Spleen (tissue), 11 donors: ENCODE results near the gene IFI27L2. TPM values are rescaled to one million over a fixed set of nuclear protein-coding genes. Genes with fewer than 3 reads are reported as not detected.

ENCODE experiments used
- DNase-seq: peaks from one replicate; pipeline ENCODE4 v3.0.0-alpha.2; 2020
- H3K27ac ChIP-seq, 8 donors: fragments of 200-600 bp; sonication (generic) in 7 of 8; 1 replicate in 4 of 8; 2 replicates in 4 of 8; pipeline versions ENCODE4 v1.5.0 to v1.8.0; 2016 to 2021; ENCODE audit warnings: inconsistent platforms in 4 of 8, mild to moderate bottlenecking in 4 of 8, moderate library complexity in 1 of 8
- H3K27me3 ChIP-seq, 7 donors: fragments of 200-600 bp; sonication (generic) in 6 of 7; replicated peaks in 1 of 7; 1 replicate in 4 of 7; 2 replicates in 3 of 7; pipeline versions ENCODE4 v1.5.0 to v1.8.0; 2016 to 2021; ENCODE audit warnings: inconsistent platforms in 3 of 7, mild to moderate bottlenecking in 1 of 7
- H3K36me3 ChIP-seq, 6 donors: fragments of 200-600 bp; sonication (generic) in 5 of 6; 1 replicate in 4 of 6; 2 replicates in 2 of 6; pipeline versions ENCODE4 v1.5.0 to v1.8.0; 2016 to 2021; ENCODE audit warnings: inconsistent platforms in 2 of 6
- H3K4me1 ChIP-seq, 6 donors: fragments of 200-600 bp; sonication (generic) in 5 of 6; 1 replicate in 3 of 6; 2 replicates in 3 of 6; pipeline versions ENCODE4 v1.5.0 to v1.8.0; 2016 to 2021; ENCODE audit warnings: inconsistent platforms in 3 of 6
- H3K4me3 ChIP-seq, 8 donors: fragments of 200-600 bp; sonication (generic) in 7 of 8; 1 replicate in 4 of 8; 2 replicates in 4 of 8; pipeline versions ENCODE4 v1.5.0 to v1.8.0; 2016 to 2021; ENCODE audit warnings: inconsistent platforms in 4 of 8, mild to moderate bottlenecking in 4 of 8, moderate library complexity in 2 of 8
- H3K9me3 ChIP-seq, 8 donors: fragments of 200-600 bp; sonication (generic) in 7 of 8; 1 replicate in 4 of 8; 2 replicates in 4 of 8; pipeline versions ENCODE4 v1.5.0 to v1.8.0; 2016 to 2021; ENCODE audit warnings: inconsistent platforms in 4 of 8
- CTCF ChIP-seq, 11 experiments: fragments of 200-600 bp in 7 of 11; fragments of 450-650 bp in 4 of 11; sonication (generic) in 4 of 11; IDR thresholded peaks in 8 of 11; conservative IDR thresholded peaks in 3 of 11; 1 replicate in 7 of 11; 2 replicates in 4 of 11; pipeline versions ENCODE4 v1.4.0 to v1.8.0; 2016 to 2021; ENCODE audit warnings: antibody characterized with exemption in 11 of 11, inconsistent platforms in 4 of 11, mild to moderate bottlenecking in 1 of 11
- POLR2A ChIP-seq, 3 donors: fragments of 450-650 bp; IDR thresholded peaks; one replicate each; pipeline ENCODE4 v1.5.1; 2017; ENCODE audit warnings: antibody characterized with exemption in 3 of 3, mild to moderate bottlenecking in 1 of 3
- POLR2AphosphoS5 ChIP-seq, 3 donors: sonication (generic); formaldehyde crosslinking; IDR thresholded peaks; one replicate each; pipeline ENCODE4 v1.5.1; 2017; ENCODE audit warnings: antibody characterized with exemption in 3 of 3
- WGBS, 5 donors: extraction: QIAGEN DNeasy Blood & Tissue Kit in 3 of 5; methylation state at CpG; one replicate each; pipeline versions ENCODE4 v1.1.5 to v1.1.7; 2013 to 2018; 5-methylcytosine and 5-hydroxymethylcytosine counted together
- intact Hi-C: fragments of 100-400 bp; cut with DNase I; formaldehyde crosslinking; loops from one replicate; pipeline ENCODE4 v1.15.0; 2023; ENCODE audit warnings: low total_unique reads
- polyA plus RNA-seq, 3 donors: library from polyadenylated mRNA; stranded (reverse); fragments of 200-250 nt; gene quantifications; one replicate each; pipeline ENCODE4 v1.2.1, GENCODE V29; 2013
- total RNA-seq, 7 donors: library from RNA; depleted of rRNA in 3 of 7; stranded (reverse); fragments of >200 nt in 3 of 7; fragmentation: NEBNext Ultra II Directional in 4 of 7; extraction: Animal tissue kit (Norgen Biotek cat#: 25700) in 4 of 7; gene quantifications; one replicate each; pipeline versions ENCODE4 v1.1.0 to v1.2.1, GENCODE V29; 2016 to 2021
- donor health status: healthy with polysubstance abuse.
- donor health status: DM: no; HTN: no; CAD: no; lungs with moderate emphysema.
- donor health status: DM: no; HTN: no; CAD: no.
- donor health status: Bipolar disorder and iron deficiency.
- donor health status: healthy.
- donor health status: DM: no; HTN: no; CAD: no.
- donor health status: DM: yes; HTN: yes; CAD: no.

IFI27L2 gene
- total and polyA plus RNA-seq, 10 donors = 40.6 to 137 (median 75.5) TPM

- no peak for DNase-seq
- 55 to 91% (median 73%) methylated on average over 5 of the region's 5 CpGs for WGBS, 5 donors
- Histone ChIP-seq H3K9me3 (peaks cover 0 to 3% (median 1%) of the 10 kb centered on the region in 8 donors), H3K4me1 (peaks cover 0 to 51% (median 27%) of the 10 kb centered on the region in 6 donors), H3K4me3 (peak overlapping the region in 6 of 8 donors; percentile 7 to 69 (median 46)), H3K27ac (peak overlapping the region; percentile 55 to 96 (median 90)), H3K36me3 (peaks cover 0 to 15% (median 0%) of the 10 kb centered on the region in 6 donors), H3K27me3 (peaks cover 0 to 16% (median 0%) of the 10 kb centered on the region in 7 donors)
- intact Hi-C loops = no loop called here
- TF ChIP-seq CTCF (IDR thresholded peaks at IDR 0.05 in 8 of 11, conservative IDR thresholded peaks at IDR 0.05 in 3 of 11) (no peak), POLR2AphosphoS5 (IDR thresholded peaks at IDR 0.05) (no peak), POLR2A (IDR thresholded peaks at IDR 0.05) (no peak)
These were observed 15.4 kb downstream of the IFI27L2 start for GRCh38 chr14:94113908-94114588.

- Histone ChIP-seq H3K27ac (peak overlapping the region; percentile 5 to 96 (median 90)), H3K27me3 (peaks cover 0 to 16% (median 0%) of the 10 kb centered on the region in 7 donors), H3K4me1 (peaks cover 0 to 51% (median 27%) of the 10 kb centered on the region in 6 donors), H3K36me3 (peaks cover 0 to 15% (median 0%) of the 10 kb centered on the region in 6 donors), H3K9me3 (no peaks in the 10 kb centered on the region), H3K4me3 (peak overlapping the region in 7 of 8 donors; percentile 7 to 69 (median 46))
- intact Hi-C loops = no loop called here
- no peak for DNase-seq
- TF ChIP-seq POLR2AphosphoS5 (IDR thresholded peaks at IDR 0.05) (peak in 2 of 3 donors; percentile 21 to 58), CTCF (IDR thresholded peaks at IDR 0.05 in 8 of 11, conservative IDR thresholded peaks at IDR 0.05 in 3 of 11) (no peak)
- WGBS, 5 donors = 50 to 69% (median 67%) methylated on average over 6 of the region's 6 CpGs
These were observed 15.9 kb downstream of the IFI27L2 start for GRCh38 chr14:94113490-94113889.

GRCh38 chr14:94113073-94113472, 16.3 kb downstream of the IFI27L2 start:
- Histone ChIP-seq H3K4me1 (peaks cover 0 to 51% (median 27%) of the 10 kb centered on the region in 6 donors), H3K9me3 (no peaks in the 10 kb centered on the region), H3K36me3 (peaks cover 0 to 15% (median 0%) of the 10 kb centered on the region in 6 donors), H3K27ac (peak overlapping the region; percentile 5 to 96 (median 90)), H3K27me3 (peaks cover 0 to 16% (median 0%) of the 10 kb centered on the region in 7 donors), H3K4me3 (peak overlapping the region in 7 of 8 donors; percentile 30 to 69 (median 46))
- intact Hi-C loops = no loop called here
- WGBS, 5 donors = 64 to 78% (median 70%) methylated on average over 7 of the region's 7 CpGs
- DNase-seq = no peak
- TF ChIP-seq CTCF (IDR thresholded peaks at IDR 0.05 in 8 of 11, conservative IDR thresholded peaks at IDR 0.05 in 3 of 11) (no peak), POLR2AphosphoS5 (IDR thresholded peaks at IDR 0.05) (no peak), POLR2A (IDR thresholded peaks at IDR 0.05) (no peak)

GRCh38 chr14:94112513-94113063, 16.8 kb downstream of the IFI27L2 start:
- peak overlapping the region; percentile 30 to 69 (median 46) for H3K4me3 ChIP-seq

More at GRCh38 chr14:94112513-94113063, 16.8 kb downstream of the IFI27L2 start:
- no peak for TF ChIP-seq POLR2A (IDR thresholded peaks at IDR 0.05)
- TF ChIP-seq CTCF (IDR thresholded peaks at IDR 0.05 in 8 of 11, conservative IDR thresholded peaks at IDR 0.05 in 3 of 11) = no peak
- TF ChIP-seq POLR2AphosphoS5 (IDR thresholded peaks at IDR 0.05) = no peak
- Histone ChIP-seq H3K27me3 (peaks cover 0 to 16% (median 0%) of the 10 kb centered on the region in 7 donors), H3K9me3 (no peaks in the 10 kb centered on the region), H3K36me3 (peaks cover 0 to 15% (median 0%) of the 10 kb centered on the region in 6 donors), H3K4me1 (peaks cover 0 to 51% (median 27%) of the 10 kb centered on the region in 6 donors), H3K27ac (peak overlapping the region; percentile 5 to 96 (median 90))
- intact Hi-C loops = no loop called here
- DNase-seq = no peak
- WGBS, 5 donors = 58 to 76% (median 67%) methylated on average over 6 of the region's 6 CpGs
